Ectodermal cell (in vitro differentiated cells): ENCODE results near the gene TMC3.
"Not testable (repeated sequence)": the region's sequence is repeated elsewhere in the genome, so short reads cannot be mapped to it uniquely, and the experiment has no call there.

Experiments
- H3K27ac ChIP-seq: 2 replicates; pipeline ENCODE4 v1.7.0; 2013; ENCODE audit warnings: mild to moderate bottlenecking, low read depth, low read length; ENCODE audit not compliant: insufficient read depth, poor library complexity, severe bottlenecking
- H3K27me3 ChIP-seq: 2 replicates; pipeline ENCODE4 v1.7.0; 2013; ENCODE audit warnings: mild to moderate bottlenecking, low read length; ENCODE audit not compliant: insufficient read depth, control insufficient read depth, poor library complexity, severe bottlenecking
- H3K36me3 ChIP-seq: one replicate; pipeline ENCODE4 v1.7.0; 2013; ENCODE audit warnings: low read length; ENCODE audit not compliant: control insufficient read depth, insufficient read depth
- H3K4me1 ChIP-seq: one replicate; pipeline ENCODE4 v1.7.0; 2013; ENCODE audit warnings: low read length; ENCODE audit not compliant: control insufficient read depth, insufficient read depth
- H3K4me3 ChIP-seq: 2 replicates; pipeline ENCODE4 v1.7.0; 2013; ENCODE audit warnings: low read depth, low read length, control low read depth; ENCODE audit not compliant: insufficient read depth
- H3K9me3 ChIP-seq: 2 replicates; pipeline ENCODE4 v1.7.0; 2013; ENCODE audit warnings: mild to moderate bottlenecking, low read length, moderate library complexity; ENCODE audit not compliant: control insufficient read depth
- WGBS, 2 experiments: methylation state at CpG; one replicate each; pipeline ENCODE4 v1.1.7; 2013; ENCODE audit warnings: missing lambda C conversion rate in 2 of 2; 5-methylcytosine and 5-hydroxymethylcytosine counted together

The TMC3 gene

GRCh38 chr15:81351651-81352050 lies 22.4 kb downstream of the TMC3 start:
- H3K9me3 ChIP-seq: no peaks in the 10 kb centered on the region
- H3K4me1 ChIP-seq: no peaks in the 10 kb centered on the region
- no peaks in the 10 kb centered on the region for H3K27me3 ChIP-seq
- no peak overlapping the region for H3K27ac ChIP-seq
- no peak overlapping the region for H3K4me3 ChIP-seq
- no peaks in the 10 kb centered on the region for H3K36me3 ChIP-seq
- 86 to 90% methylated on average over 5 of the region's 5 CpGs for WGBS, 2 experiments

- H3K27ac ChIP-seq: no peak overlapping the region
- H3K9me3 ChIP-seq: no peaks in the 10 kb centered on the region
- no peaks in the 10 kb centered on the region for H3K27me3 ChIP-seq
- H3K36me3 ChIP-seq: no peaks in the 10 kb centered on the region
- no peaks in the 10 kb centered on the region for H3K4me1 ChIP-seq
- H3K4me3 ChIP-seq: no peak overlapping the region
- 88% methylated on average over 3 of the region's 3 CpGs for WGBS, 2 experiments
Observed at GRCh38 chr15:81349271-81349670, 24.7 kb downstream of the TMC3 start.

DNA sequence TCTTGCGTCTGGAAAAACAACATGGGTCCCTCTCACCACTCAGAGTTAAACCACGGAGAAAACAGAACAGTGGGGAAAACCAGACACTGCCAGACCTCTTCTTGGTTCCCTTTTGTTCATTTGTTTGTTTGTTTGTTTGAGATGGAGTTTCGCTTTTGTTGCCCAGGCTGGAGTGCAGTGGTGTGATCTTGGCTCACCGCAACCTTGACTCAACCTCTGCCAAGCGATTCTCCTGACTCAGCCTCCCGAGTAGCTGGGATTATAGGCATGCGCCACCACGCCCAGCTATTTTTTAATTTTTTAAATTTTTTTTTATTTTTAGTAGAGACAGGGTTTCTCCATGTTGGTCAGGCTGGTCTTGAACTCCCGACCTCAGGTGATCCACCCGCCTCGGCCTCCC lies 25.3 kb downstream of the TMC3 start:
- not testable (repeated sequence) for H3K4me1 ChIP-seq, H3K27ac ChIP-seq, H3K9me3 ChIP-seq, H3K4me3 ChIP-seq, H3K27me3 ChIP-seq, H3K36me3 ChIP-seq
- 90 to 94% methylated on average over 9 to 11 of the region's 11 CpGs for WGBS, 2 experiments

GRCh38 chr15:81347910-81348309 lies 26.1 kb downstream of the TMC3 start:
- H3K9me3 ChIP-seq: no peaks in the 10 kb centered on the region

DNA sequence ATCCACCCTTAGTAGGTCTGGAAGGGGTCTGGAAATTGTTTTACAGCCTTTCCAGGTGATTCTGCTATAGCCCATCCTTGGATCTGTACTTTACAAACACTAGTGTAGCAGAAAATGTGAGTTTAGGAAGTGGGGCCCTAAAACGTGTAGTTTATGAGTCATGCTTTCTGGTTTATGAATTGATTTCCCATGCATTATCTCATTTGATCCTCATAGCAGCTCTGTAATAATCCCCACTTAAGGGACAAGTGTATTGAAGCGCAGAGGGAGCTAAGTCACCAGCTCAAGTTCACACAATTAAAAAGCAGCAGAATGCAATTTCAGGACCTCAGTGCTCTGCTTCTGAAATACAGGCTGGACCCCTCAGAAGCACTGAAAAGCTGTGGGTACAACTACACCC lies 27.4 kb downstream of the TMC3 start:
- Histone ChIP-seq H3K4me1 (no peaks in the 10 kb centered on the region), H3K9me3 (no peaks in the 10 kb centered on the region), H3K4me3 (no peak overlapping the region), H3K36me3 (no peaks in the 10 kb centered on the region), H3K27ac (no peak overlapping the region), H3K27me3 (no peaks in the 10 kb centered on the region)
- 95 to 100% methylated on average over 2 of the region's 2 CpGs for WGBS, 2 experiments

More at GRCh38 chr15:81347910-81348309, 26.1 kb downstream of the TMC3 start:
- Histone ChIP-seq H3K27ac (no peak overlapping the region), H3K36me3 (no peaks in the 10 kb centered on the region), H3K4me3 (no peak overlapping the region), H3K27me3 (no peaks in the 10 kb centered on the region), H3K4me1 (no peaks in the 10 kb centered on the region)
- 92 to 99% methylated on average over 4 of the region's 4 CpGs for WGBS, 2 experiments

DNA sequence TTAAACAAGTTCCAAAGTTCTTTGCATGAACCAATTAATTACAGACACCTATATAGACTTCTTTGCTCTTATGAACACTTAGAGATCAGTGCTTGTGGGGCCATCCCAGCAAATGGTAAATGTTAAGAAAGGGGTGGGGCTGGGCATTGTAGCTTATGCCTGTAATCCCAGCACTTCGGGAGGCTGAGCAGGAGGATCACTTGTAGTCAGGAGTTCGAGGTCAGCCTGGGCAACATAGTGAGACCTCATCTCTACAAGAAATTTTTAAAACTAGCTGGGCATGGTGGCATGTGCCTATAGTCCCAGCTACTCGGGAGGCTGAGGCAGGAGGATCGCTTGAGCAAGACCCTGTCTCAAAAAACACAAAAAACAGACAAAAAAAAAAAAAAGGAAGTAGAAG lies 30.6 kb downstream of the TMC3 start:
- Histone ChIP-seq H3K36me3 (no peaks in the 10 kb centered on the region), H3K27me3 (no peaks in the 10 kb centered on the region), H3K27ac (no peak overlapping the region), H3K4me3 (no peak overlapping the region), H3K4me1 (no peaks in the 10 kb centered on the region), H3K9me3 (no peaks in the 10 kb centered on the region)
- 92 to 97% methylated on average over 4 of the region's 4 CpGs for WGBS, 2 experiments

DNA sequence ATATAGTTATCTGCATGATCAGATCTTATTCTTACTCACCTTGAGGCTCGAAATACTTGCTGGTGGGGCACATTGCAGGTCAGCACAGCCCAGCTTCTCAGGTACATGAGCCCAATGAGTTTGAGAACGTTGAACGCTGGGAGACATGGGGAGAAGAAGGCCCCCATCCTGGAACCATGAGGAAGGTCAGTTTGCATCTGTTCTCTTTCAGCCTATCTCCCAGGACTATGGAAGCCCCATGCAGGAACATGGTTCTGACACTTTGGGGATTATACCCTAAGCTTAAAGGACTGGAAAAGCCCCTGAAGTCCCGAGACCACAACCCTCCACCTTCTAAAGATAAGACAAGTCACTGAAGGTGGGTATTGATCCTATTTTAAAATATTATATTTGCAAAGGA lies 32.7 kb downstream of the TMC3 start:
- Histone ChIP-seq H3K27me3 (no peaks in the 10 kb centered on the region), H3K27ac (no peak overlapping the region), H3K4me3 (no peak overlapping the region), H3K9me3 (no peaks in the 10 kb centered on the region), H3K4me1 (no peaks in the 10 kb centered on the region), H3K36me3 (no peaks in the 10 kb centered on the region)
- WGBS, 2 experiments: 93% methylated on average over 3 to 4 of the region's 4 CpGs

GRCh38 chr15:81339851-81340250 lies 34.2 kb downstream of the TMC3 start:
- H3K36me3 ChIP-seq: no peaks in the 10 kb centered on the region
- WGBS, 2 experiments: 83 to 85% methylated on average over 4 of the region's 4 CpGs
- H3K4me1 ChIP-seq: no peaks in the 10 kb centered on the region
- H3K9me3 ChIP-seq: no peaks in the 10 kb centered on the region
- H3K4me3 ChIP-seq: no peak overlapping the region
- no peaks in the 10 kb centered on the region for H3K27me3 ChIP-seq
- no peak overlapping the region for H3K27ac ChIP-seq

DNA sequence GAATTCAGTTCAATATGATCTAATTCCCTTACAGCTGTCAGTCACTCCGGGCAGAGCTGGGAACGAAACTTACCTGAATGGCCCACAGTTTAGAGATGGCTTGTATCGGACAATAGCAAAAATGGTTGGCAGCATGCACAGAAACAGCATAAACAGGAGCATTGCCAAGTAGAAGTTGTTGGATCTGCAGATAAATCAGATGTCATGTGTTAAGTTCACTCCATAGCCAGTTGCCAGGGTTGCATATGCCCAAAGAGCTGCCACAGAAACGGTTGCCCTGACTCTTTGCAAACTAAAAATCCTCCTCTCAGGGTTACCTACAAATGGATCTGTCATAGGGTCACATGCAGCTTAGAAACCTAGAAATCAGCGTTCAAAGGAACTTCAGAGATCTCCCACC lies 34.7 kb downstream of the TMC3 start:
- no peaks in the 10 kb centered on the region for H3K27me3 ChIP-seq
- no peaks in the 10 kb centered on the region for H3K36me3 ChIP-seq
- H3K27ac ChIP-seq: no peak overlapping the region
- no peaks in the 10 kb centered on the region for H3K9me3 ChIP-seq
- H3K4me1 ChIP-seq: no peaks in the 10 kb centered on the region
- 92 to 94% methylated on average over 5 of the region's 5 CpGs for WGBS, 2 experiments
- H3K4me3 ChIP-seq: no peak overlapping the region

- Histone ChIP-seq H3K4me1 (no peaks in the 10 kb centered on the region), H3K9me3 (no peaks in the 10 kb centered on the region), H3K27me3 (no peaks in the 10 kb centered on the region), H3K36me3 (no peaks in the 10 kb centered on the region), H3K27ac (no peak overlapping the region), H3K4me3 (no peak overlapping the region)
- 92% methylated on average over 8 of the region's 8 CpGs for WGBS, 2 experiments
Observed at GRCh38 chr15:81338170-81339007, 35.6 kb downstream of the TMC3 start.
